Lung (tissue), 12 donors: Measurements from ENCODE around the gene GRM8. TPM values are rescaled to one million over a fixed set of nuclear protein-coding genes. Genes with fewer than 3 reads are reported as not detected.

Source experiments
- ATAC-seq: fragments of 200-7000 bp; cut with Tn5 transposase; one replicate; pipeline ENCODE4 v1.9.1; 2020; ENCODE audit warnings: moderate number of reproducible peaks; ENCODE audit not compliant: insufficient read depth, low FRiP score
- DNase-seq, 3 donors: peaks; one replicate each; pipeline ENCODE4 v3.0.0-alpha.2; 2013 to 2017
- H3K27ac ChIP-seq, 2 donors: one replicate each; pipeline ENCODE4 v1.5.1; 2013; ENCODE audit warnings: mild to moderate bottlenecking in 2 of 2, moderate library complexity in 2 of 2, control low read depth in 1 of 2, inconsistent platforms in 1 of 2, low read depth in 1 of 2, low read length in 1 of 2
- H3K27me3 ChIP-seq, 3 donors: one replicate each; pipeline ENCODE4 v1.5.1; 2013; ENCODE audit warnings: low read length in 2 of 3; ENCODE audit not compliant: control insufficient read depth in 3 of 3, insufficient read depth in 3 of 3
- H3K36me3 ChIP-seq, 4 donors: one replicate each; pipeline ENCODE4 v1.5.1; 2013; ENCODE audit warnings: low read length in 4 of 4, mild to moderate bottlenecking in 1 of 4, moderate library complexity in 1 of 4; ENCODE audit not compliant: control insufficient read depth in 4 of 4, insufficient read depth in 4 of 4
- H3K4me1 ChIP-seq, 5 donors: one replicate each; pipeline ENCODE4 v1.5.1; 2013; ENCODE audit warnings: low read length in 5 of 5, mild to moderate bottlenecking in 2 of 5, moderate library complexity in 1 of 5; ENCODE audit not compliant: control insufficient read depth in 5 of 5, insufficient read depth in 5 of 5
- H3K4me3 ChIP-seq: one replicate; pipeline ENCODE4 v1.5.1; 2013; ENCODE audit warnings: mild to moderate bottlenecking, control low read depth, moderate library complexity
- H3K9ac ChIP-seq, 2 donors: one replicate each; pipeline ENCODE4 v1.5.1; 2013; ENCODE audit warnings: low read length in 2 of 2, control low read depth in 1 of 2; ENCODE audit not compliant: insufficient read depth in 1 of 2
- H3K9me3 ChIP-seq, 4 donors: one replicate each; pipeline ENCODE4 v1.5.1; 2013; ENCODE audit warnings: low read length in 3 of 4, mild to moderate bottlenecking in 1 of 4, moderate library complexity in 1 of 4; ENCODE audit not compliant: control insufficient read depth in 4 of 4, insufficient read depth in 3 of 4
- whole genome bisulfite sequencing, 2 donors: extraction: QIAGEN DNeasy Blood & Tissue Kit; methylation state at CpG; one replicate each; pipeline ENCODE4 v1.1.7; 2013; 5-methylcytosine and 5-hydroxymethylcytosine counted together
- polyA plus RNA-seq, 2 donors: library from polyadenylated mRNA; stranded (reverse); fragments of 200-250 nt; gene quantifications; one replicate each; pipeline ENCODE4 v1.2.1, GENCODE V29; 2013
- total RNA-seq, 2 donors: library from RNA; depleted of rRNA in 1 of 2; stranded (reverse); fragments of >200 nt in 1 of 2; gene quantifications; one replicate each; pipeline ENCODE4 v1.2.1, GENCODE V29; 2014 to 2021
- TF ChIP-seq, protein P1 (sequence below): IDR thresholded peaks from 2 replicates; pipeline ENCODE4 v1.5.1; 2012; ENCODE audit warnings: mild to moderate bottlenecking; ENCODE audit errors: control extremely low read depth, extremely low read depth
- donor health status: control.
- donor health status: control.
- donor health status: Bipolar disorder and iron deficiency.
- donor health status: healthy.
- donor health status: DM: yes; HTN: yes; CAD: no.

The GRM8 gene
- total and polyA plus RNA-seq, 4 donors = 0.01 to 0.83 (median 0.24) TPM; not detected in 1

DNA sequence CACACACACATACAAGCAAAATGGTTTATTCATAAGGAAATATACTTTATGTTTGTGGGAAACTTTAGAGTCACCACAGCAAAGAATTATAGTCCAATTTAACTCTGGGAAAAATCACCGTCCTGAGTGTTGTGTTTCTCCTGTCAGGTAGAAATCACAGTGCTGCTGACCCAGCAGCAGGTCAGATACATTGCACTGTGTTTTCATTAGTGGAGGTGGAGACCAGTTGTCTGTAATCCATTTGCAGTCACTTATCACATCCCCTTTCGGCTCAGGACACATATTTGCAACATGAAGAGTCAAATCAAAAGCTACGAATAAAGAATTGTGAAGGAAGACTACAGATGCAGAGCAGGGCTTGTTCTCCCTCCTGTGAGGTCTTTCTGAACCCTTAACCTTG, 799.6 kb downstream of the GRM8 start:
- H3K27ac ChIP-seq = no peak overlapping the region
- H3K9ac ChIP-seq = no peak overlapping the region
- no peak overlapping the region for H3K4me3 ChIP-seq
- H3K9me3 ChIP-seq = no peaks in the 10 kb centered on the region
- 68 to 73% methylated on average over 3 of the region's 3 CpGs for WGBS, 2 donors
- DNase-seq = no peak
- TF ChIP-seq, protein P1, sequence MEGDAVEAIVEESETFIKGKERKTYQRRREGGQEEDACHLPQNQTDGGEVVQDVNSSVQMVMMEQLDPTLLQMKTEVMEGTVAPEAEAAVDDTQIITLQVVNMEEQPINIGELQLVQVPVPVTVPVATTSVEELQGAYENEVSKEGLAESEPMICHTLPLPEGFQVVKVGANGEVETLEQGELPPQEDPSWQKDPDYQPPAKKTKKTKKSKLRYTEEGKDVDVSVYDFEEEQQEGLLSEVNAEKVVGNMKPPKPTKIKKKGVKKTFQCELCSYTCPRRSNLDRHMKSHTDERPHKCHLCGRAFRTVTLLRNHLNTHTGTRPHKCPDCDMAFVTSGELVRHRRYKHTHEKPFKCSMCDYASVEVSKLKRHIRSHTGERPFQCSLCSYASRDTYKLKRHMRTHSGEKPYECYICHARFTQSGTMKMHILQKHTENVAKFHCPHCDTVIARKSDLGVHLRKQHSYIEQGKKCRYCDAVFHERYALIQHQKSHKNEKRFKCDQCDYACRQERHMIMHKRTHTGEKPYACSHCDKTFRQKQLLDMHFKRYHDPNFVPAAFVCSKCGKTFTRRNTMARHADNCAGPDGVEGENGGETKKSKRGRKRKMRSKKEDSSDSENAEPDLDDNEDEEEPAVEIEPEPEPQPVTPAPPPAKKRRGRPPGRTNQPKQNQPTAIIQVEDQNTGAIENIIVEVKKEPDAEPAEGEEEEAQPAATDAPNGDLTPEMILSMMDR = no peak
- no peaks in the 10 kb centered on the region for H3K36me3 ChIP-seq
- H3K4me1 ChIP-seq = peaks cover 0 to 15% (median 7%) of the 10 kb centered on the region in 5 donors
- no peak for ATAC-seq
- H3K27me3 ChIP-seq = no peaks in the 10 kb centered on the region

DNA sequence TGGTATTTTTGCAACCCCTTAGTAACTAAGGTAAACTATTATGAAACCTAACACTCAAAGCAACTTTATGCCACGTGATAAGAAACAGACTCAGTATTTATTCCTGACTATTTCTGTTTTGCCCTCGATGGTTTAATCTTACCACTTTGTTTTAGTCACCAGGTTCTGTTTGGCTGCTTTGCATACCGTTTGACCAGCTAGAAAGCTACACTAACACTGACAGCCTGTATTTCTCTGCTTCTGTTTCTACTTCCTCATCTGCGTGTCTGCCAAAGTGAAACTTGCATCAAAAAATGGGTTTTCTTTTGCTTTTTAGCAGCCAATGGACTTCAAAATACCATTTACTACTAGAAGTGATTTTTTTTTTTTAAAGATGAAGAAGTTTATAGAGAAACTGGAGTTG, 802.5 kb downstream of the GRM8 start:
- peaks cover 0 to 19% (median 7%) of the 10 kb centered on the region in 5 donors for H3K4me1 ChIP-seq
- H3K27me3 ChIP-seq = no peaks in the 10 kb centered on the region
- ATAC-seq = no peak
- H3K9me3 ChIP-seq = no peaks in the 10 kb centered on the region
- peak in 2 of 3 donors; percentile 4 to 34 for DNase-seq
- H3K4me3 ChIP-seq = no peak overlapping the region
- no peaks in the 10 kb centered on the region for H3K36me3 ChIP-seq
- peak overlapping the region in 1 of 2 donors; percentile 53 for H3K27ac ChIP-seq
- TF ChIP-seq, protein P1 = no peak
- 30 to 44% methylated on average over 4 of the region's 4 CpGs for WGBS, 2 donors
- no peak overlapping the region for H3K9ac ChIP-seq

DNA sequence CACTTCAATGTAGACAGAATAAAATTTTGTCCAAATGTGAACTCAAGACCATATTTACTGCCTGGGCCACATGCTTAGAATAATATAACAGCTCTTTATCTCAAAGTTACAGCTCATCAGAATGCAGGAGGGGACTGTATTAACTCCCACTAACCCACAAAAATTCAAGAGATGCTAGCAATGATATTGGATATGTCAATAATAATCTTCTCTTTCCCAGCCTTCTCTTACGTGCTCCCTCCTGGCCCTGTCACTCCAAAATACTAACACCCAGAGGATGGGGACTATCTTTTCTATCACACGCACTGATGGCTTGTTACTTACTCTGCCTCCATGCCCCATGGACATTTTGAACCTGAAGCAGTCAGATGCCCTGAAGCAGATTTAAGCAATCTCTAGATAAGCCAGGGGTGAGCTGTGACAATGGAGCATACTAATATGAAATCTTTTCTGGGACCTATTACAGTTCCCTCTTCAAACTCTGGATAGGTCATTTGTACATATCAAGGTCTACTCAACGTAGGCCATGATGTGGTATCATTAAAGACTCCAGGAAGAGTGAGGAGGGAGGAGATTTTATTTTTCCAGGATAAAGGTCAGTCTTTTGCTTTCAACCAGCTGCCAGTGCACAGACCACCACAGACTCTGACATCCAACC, 803.0 kb downstream of the GRM8 start:
- ATAC-seq (no peak), DNase-seq (peak in 2 of 3 donors; percentile 42 to 66)
- no peaks in the 10 kb centered on the region for H3K27me3 ChIP-seq
- 71 to 79% methylated on average over 3 of the region's 3 CpGs for WGBS, 2 donors
- H3K27ac ChIP-seq = peak overlapping the region in 1 of 2 donors; percentile 53
- H3K4me3 ChIP-seq = no peak overlapping the region
- no peaks in the 10 kb centered on the region for H3K36me3 ChIP-seq
- H3K9ac ChIP-seq = no peak overlapping the region
- TF ChIP-seq, protein P1 = no peak
- no peaks in the 10 kb centered on the region for H3K9me3 ChIP-seq
- H3K4me1 ChIP-seq = peaks cover 0 to 19% (median 7%) of the 10 kb centered on the region in 5 donors
